GM18867 (cell line): ENCODE data around the gene UXS1.
"Not testable (repeated sequence)": the region's sequence is repeated elsewhere in the genome, so short reads cannot be mapped to it uniquely, and the experiment has no call there.

Experiments used
- ATAC-seq: cut with Tn5 transposase; IDR thresholded peaks from one replicate; pipeline ENCODE4 v1.9.1; 2021; ENCODE audit warnings: mild to moderate bottlenecking, moderate library complexity; ENCODE audit not compliant: unreplicated experiment

UXS1 gene

GRCh38 chr2:106137731-106138521, 56.2 kb downstream of the UXS1 start:
- ATAC-seq: no peak

DNA sequence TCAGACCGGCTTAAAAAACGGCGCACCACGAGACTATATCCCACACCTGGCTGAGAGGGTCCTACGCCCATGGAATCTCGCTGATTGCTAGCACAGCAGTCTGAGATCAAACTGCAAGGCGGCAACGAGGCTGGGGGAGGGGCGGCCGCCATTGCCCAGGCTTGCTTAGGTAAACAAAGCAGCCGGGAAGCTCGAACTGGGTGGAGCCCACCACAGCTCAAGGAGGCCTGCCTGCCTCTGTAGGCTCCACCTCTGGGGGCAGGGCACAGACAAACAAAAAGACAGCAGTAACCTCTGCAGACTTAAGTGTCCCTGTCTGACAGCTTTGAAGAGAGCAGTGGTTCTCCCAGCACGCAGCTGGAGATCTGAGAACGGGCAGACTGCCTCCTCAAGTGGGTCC, 62.9 kb downstream of the UXS1 start:
- not testable (repeated sequence) for ATAC-seq

- ATAC-seq: no peak
Measured at GRCh38 chr2:106130251-106130998, 63.7 kb downstream of the UXS1 start.

- no peak for ATAC-seq
Measured at GRCh38 chr2:106129592-106129991, 64.5 kb downstream of the UXS1 start.

DNA sequence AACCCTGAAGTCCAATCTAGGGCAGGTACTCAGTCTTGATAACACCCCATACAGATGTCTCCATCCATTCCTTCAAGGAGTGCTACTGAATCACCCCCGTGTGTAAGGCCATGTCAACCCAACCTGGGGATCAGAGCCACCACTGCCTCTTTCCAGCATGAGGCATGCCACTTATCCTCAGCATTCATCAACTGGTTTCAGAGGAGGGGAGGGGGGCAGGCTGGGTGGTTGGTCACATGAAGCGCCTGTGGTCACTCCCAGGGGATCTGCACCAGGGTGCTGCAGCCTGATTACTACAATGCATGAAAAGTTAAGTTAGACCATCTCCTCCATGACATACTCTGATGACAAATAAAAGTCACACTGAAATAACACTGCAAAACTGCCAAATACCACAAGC, 65.0 kb downstream of the UXS1 start:
- no peak for ATAC-seq

GRCh38 chr2:106127776-106128268, 66.3 kb downstream of the UXS1 start:
- no peak for ATAC-seq

DNA sequence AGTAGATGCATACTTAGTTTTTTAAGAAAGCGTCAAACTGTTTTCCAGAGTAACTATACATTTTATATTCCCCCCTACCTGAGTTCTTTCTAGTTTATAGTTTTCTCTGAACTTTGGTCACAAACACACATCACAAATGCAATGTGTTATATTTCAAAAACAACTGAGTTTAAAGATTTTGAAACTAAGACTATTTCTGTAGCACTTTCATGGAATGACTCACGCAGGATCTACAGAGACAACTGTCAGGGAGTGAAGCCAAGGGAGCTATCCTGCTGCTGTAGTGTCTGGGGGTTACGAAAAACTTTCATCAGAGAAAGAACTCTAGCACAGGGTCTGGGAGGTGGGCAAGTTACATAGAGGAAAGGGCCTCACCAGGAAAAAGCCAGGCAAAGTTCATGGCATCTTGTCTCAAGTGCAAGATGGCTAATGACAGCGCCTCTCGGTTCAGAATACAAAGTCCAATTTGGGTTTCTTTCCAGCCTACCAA, 66.8 kb downstream of the UXS1 start:
- no peak for ATAC-seq

DNA sequence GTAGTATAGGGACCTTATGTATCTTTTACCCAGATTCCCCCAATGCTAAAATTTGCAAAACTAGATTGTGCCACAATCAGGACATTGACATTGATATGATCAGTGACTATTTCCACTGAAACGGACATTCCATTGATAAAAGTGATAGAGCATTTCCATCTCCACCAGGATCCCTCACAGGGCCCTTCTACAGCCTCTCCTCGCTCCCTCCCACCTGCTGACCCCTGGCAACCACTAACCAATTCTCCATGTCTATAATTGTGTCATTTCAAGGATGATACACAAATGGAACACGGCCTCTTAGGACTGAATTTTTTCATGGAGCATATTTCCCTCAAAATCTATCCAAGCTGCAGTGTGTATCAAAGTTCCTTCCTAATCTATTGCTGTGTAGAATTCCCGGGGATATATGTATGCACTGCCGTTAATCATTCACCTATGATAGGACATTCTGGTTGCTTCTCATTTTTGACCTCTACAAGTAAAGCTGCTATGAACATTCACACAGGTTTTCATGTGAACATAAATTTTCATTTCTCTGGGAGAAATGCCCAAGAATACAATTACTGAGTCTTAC, 67.3 kb downstream of the UXS1 start:
- no peak for ATAC-seq

DNA sequence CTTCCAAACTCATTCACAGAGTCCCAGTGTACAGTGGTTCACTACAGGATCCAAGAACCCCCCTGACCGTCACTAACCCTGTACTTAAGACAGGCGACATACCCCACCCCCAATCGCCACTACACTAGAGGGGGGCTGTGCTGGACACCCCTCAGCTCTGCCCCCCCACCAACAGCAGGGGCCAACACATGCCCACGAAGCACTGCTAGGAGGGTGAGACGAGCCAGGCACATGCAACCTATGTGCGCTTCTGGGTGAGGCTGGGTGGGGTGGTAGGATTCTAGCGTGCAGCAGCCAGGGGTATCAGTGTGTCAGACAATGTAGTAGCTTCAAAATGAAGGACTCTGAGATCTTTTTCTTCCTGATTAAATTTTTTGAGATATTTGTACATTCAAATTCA, 67.8 kb downstream of the UXS1 start:
- no peak for ATAC-seq

DNA sequence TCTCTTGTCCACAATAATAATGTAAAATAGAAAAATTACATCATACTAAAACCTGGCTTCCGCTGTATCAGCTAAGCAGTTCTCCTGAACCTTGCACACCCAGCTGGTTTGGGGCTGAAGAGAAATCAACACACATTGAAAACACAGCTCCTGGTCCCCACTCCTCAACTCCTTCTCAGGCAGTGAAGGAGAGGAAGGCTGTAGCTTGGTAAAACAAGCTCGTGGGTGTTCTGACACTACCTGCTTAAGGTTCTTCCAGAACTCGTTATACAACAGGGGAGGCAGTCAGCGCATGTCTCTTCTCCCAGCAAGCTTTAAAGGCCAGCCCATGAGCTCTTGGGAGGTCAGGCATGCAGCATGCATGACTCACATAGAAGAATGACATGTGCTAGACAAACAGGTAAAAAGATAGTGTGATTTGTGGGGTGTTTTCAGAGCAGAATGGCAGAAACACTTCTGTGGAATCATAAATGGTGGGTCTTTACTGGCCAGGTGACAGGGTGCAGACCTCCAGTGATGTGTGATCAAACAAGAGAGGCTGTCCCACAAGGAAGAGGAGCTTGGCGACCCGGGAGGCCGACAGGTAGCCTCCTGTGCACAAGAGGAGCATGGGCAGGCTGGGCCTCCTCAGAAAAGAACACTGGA, 69.1 kb downstream of the UXS1 start:
- ATAC-seq: no peak

DNA sequence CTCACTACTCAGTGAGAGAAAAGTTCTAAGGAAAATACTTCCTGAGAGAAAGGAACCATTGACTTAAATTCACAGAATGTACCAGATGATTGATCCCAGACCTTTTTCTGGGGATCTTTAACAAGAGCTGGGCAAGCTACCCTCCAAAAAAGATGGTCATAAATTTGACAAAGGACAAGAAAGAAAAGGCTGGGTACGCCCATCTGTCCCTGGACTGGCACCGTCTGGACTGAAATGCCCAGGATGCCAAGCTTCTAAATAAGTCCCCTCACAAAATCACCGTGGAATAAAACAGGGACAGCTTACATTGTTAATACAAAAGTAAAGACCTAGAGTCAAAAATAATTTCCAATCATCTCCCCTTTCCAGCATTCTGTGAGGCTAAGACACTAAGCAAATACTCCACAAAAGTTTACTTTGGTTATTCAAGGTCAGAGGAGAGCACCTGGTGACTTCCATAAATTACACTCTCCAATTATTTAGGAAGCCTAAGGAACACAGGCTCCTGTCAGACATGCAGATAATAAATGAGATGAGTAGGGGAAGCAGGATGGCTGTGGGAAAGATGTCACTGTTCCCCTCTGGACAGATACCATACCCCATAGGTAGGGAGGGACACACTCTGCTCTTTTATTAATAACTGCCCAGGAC, 69.9 kb downstream of the UXS1 start:
- ATAC-seq: no peak

- ATAC-seq: no peak
Measured at GRCh38 chr2:106122157-106122556, 71.9 kb downstream of the UXS1 start.

DNA sequence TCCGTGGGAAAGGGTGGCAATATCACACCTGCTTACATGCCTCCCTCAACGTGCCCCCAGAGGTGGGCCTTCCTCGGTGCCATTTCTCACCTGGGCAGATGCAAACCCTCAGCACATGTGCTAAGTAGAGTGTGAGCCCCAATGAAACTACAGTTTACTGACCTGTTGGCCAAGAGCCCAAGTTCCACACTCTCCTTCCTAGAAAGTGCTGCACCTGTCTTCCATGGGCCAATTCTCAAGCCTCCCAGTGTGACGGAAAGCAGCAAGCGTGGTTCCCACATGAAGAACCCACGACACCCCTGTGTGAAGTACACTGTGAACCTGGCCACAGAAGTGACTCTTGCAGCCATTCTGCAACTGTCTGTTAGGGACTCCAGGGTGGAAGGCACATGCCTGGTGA, 73.7 kb downstream of the UXS1 start:
- ATAC-seq: no peak

GRCh38 chr2:106119074-106119473, 75.0 kb downstream of the UXS1 start:
- no peak for ATAC-seq

- ATAC-seq: no peak
Measured at GRCh38 chr2:106117882-106118684, 76.0 kb downstream of the UXS1 start.

DNA sequence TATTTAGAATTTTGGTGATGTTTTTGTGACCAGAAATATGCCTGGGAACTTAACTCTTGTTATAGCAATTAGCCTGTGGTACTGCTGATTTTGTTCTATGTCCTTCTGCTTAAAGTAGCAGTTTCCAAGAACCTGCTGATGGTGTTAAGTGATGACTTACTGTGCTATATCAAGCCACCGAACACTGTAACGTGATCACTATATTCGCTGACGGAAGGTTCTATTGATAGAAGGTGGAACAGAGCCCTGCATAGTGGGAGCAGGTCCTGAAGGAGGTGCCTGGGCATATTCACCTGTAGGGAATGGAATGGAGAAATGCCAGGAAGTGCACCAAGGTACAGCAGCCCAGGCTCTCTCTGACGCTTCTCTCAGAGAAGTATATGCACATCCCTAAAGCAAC, 76.8 kb downstream of the UXS1 start:
- no peak for ATAC-seq

GRCh38 chr2:106116248-106116647, 77.9 kb downstream of the UXS1 start:
- ATAC-seq: no peak

DNA sequence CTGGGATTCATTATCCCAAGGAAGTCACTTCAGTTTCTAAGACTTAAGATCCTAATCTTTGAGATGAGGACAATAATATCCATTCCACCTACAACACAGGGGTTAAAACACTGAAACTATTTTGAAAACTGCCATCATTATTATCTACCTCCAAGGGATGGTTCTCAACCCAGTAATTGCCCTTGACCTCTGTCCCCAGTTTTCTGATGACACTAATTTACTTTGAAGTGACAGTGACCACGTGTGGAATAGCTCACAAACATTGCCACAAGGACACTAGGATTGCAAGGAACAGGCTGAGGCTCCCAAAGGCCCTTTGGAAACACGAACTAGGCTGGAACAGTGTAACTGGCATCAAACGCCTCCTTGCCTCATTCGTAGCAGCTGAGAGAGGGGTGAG, 78.4 kb downstream of the UXS1 start:
- ATAC-seq: no peak

- ATAC-seq: no peak
Measured at GRCh38 chr2:106115250-106115649, 78.9 kb downstream of the UXS1 start.

- ATAC-seq: no peak
Measured at GRCh38 chr2:106114166-106114565, 79.9 kb downstream of the UXS1 start.
